Suprapubic skin (tissue), 4 donors: Measurements from ENCODE around the gene RNF175. TPM values are rescaled to one million over a fixed set of nuclear protein-coding genes. Genes with fewer than 3 reads are reported as not detected.

Source experiments
- DNase-seq, 2 donors: peaks; one replicate each; pipeline ENCODE4 v3.0.0-alpha.2; 2019; ENCODE audit warnings: low spot score in 2 of 2
- H3K27ac ChIP-seq: fragments of 200-600 bp; sonication (generic); one replicate; pipeline ENCODE4 v1.5.1; 2019
- H3K27me3 ChIP-seq: fragments of 200-600 bp; sonication (generic); one replicate; pipeline ENCODE4 v1.5.1; 2019
- H3K36me3 ChIP-seq: fragments of 200-600 bp; sonication (generic); one replicate; pipeline ENCODE4 v1.5.1; 2019
- H3K4me1 ChIP-seq: fragments of 200-600 bp; sonication (generic); one replicate; pipeline ENCODE4 v1.5.1; 2019
- H3K4me3 ChIP-seq: fragments of 200-600 bp; sonication (generic); one replicate; pipeline ENCODE4 v1.5.1; 2019; ENCODE audit warnings: mild to moderate bottlenecking
- H3K9me3 ChIP-seq: fragments of 200-600 bp; sonication (generic); one replicate; pipeline ENCODE4 v1.5.1; 2019
- EP300 ChIP-seq: sonication (generic); formaldehyde crosslinking; IDR thresholded peaks from one replicate; pipeline ENCODE4 v1.6.1; 2017; ENCODE audit warnings: antibody characterized with exemption
- POLR2A ChIP-seq, 2 donors: fragments of 450-650 bp; IDR thresholded peaks; one replicate each; pipeline ENCODE4 v1.6.1; 2017; ENCODE audit warnings: antibody characterized with exemption in 2 of 2, mild to moderate bottlenecking in 2 of 2, moderate library complexity in 2 of 2
- POLR2AphosphoS5 ChIP-seq, 3 donors: sonication (generic); formaldehyde crosslinking; IDR thresholded peaks; one replicate each; pipeline ENCODE4 v1.6.1; 2017; ENCODE audit warnings: antibody characterized with exemption in 3 of 3
- WGBS: methylation state at CpG from one replicate; pipeline ENCODE4 v1.1.5; 2018; 5-methylcytosine and 5-hydroxymethylcytosine counted together
- total RNA-seq, 4 donors: library from RNA; depleted of rRNA; stranded (reverse); fragments of >200 nt; gene quantifications; one replicate each; pipeline ENCODE4 v1.1.0, GENCODE V29; 2016
- TF ChIP-seq, protein P1 (sequence below), 2 donors: fragments of 200-600 bp in 1 of 2; fragments of 450-650 bp in 1 of 2; sonication (generic) in 1 of 2; IDR thresholded peaks; one replicate each; pipeline ENCODE4 v1.5.1; 2016 to 2019; ENCODE audit warnings: antibody characterized with exemption in 2 of 2, mild to moderate bottlenecking in 1 of 2, moderate library complexity in 1 of 2

Gene RNF175
- total RNA-seq, 4 donors from 2014 or later, result not detected

DNA sequence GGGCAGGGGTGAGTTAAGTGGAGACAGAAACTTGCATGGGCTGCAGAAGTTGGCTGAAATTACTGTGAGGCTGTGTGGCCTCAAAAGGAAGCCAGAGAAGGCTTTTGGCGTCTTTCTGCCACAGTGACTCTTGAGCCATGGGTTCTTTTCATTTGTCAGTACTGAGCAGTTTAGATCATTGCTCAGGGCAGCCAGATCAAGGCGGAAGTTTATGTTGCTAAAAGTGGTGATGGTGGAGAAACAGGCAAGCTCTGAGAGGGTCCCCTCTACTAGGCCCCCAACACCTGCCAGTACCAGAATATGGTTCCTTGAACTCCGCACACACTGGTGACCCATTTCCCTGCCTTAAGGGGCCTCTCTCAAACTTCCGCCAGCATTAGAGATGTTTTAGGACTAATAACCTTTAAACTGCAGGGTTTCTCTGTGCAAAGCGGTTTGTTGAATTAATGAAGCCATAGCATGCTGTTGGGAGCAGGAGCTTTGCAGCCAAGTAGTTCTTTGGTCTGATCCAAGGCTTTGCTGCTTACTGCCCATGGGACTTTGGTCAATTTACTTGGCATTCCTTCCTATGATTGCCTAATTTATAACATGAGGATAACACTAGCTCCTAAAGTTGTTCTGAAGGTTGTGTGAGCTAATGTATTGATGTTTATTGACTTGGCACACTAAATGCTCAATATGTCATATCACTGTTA lies 34.5 kb downstream of the RNF175 start:
- H3K36me3 ChIP-seq, result no peaks in the 10 kb centered on the region
- DNase-seq, result no peak
- no peaks in the 10 kb centered on the region for H3K4me1 ChIP-seq
- no peak overlapping the region for H3K4me3 ChIP-seq
- H3K27me3 ChIP-seq, result no peaks in the 10 kb centered on the region
- H3K27ac ChIP-seq, result no peak overlapping the region
- H3K9me3 ChIP-seq, result no peaks in the 10 kb centered on the region
- TF ChIP-seq POLR2A (IDR thresholded peaks at IDR 0.05), result no peak
- TF ChIP-seq EP300, result no peak
- TF ChIP-seq, protein P1, sequence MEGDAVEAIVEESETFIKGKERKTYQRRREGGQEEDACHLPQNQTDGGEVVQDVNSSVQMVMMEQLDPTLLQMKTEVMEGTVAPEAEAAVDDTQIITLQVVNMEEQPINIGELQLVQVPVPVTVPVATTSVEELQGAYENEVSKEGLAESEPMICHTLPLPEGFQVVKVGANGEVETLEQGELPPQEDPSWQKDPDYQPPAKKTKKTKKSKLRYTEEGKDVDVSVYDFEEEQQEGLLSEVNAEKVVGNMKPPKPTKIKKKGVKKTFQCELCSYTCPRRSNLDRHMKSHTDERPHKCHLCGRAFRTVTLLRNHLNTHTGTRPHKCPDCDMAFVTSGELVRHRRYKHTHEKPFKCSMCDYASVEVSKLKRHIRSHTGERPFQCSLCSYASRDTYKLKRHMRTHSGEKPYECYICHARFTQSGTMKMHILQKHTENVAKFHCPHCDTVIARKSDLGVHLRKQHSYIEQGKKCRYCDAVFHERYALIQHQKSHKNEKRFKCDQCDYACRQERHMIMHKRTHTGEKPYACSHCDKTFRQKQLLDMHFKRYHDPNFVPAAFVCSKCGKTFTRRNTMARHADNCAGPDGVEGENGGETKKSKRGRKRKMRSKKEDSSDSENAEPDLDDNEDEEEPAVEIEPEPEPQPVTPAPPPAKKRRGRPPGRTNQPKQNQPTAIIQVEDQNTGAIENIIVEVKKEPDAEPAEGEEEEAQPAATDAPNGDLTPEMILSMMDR (IDR thresholded peaks at IDR 0.05), result no peak
- TF ChIP-seq POLR2AphosphoS5 (IDR thresholded peaks at IDR 0.05), result no peak
- WGBS, result 92% methylated on average over 5 of the region's 5 CpGs

DNA sequence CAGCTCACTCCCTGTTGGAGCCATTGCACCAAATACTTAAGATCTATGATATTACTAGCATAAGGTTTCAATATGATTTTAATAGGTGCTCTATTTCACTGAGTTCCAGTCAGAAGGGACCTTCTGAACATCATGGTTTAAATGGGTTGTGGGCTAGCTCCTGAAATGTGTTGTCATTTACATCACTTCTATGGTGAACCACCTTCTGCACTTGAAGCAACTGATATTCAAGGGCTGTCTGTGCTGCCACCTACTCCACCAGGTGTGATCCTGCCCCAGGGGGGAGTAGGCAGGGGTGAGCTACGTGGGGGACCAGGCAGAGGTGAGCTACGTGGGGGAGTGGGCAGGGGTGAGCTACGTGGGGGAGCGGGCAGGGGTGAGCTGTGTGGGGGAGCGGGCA lies 35.2 kb downstream of the RNF175 start:
- 92% methylated on average over 5 of the region's 5 CpGs for WGBS
- DNase-seq, result no peak
- H3K36me3 ChIP-seq, result no peaks in the 10 kb centered on the region
- H3K4me3 ChIP-seq, result no peak overlapping the region
- TF ChIP-seq EP300 (no peak), POLR2AphosphoS5 (IDR thresholded peaks at IDR 0.05) (no peak), POLR2A (IDR thresholded peaks at IDR 0.05) (no peak)
- TF ChIP-seq, protein P1 (IDR thresholded peaks at IDR 0.05), result no peak
- no peaks in the 10 kb centered on the region for H3K27me3 ChIP-seq
- no peaks in the 10 kb centered on the region for H3K9me3 ChIP-seq
- H3K27ac ChIP-seq, result no peak overlapping the region
- H3K4me1 ChIP-seq, result no peaks in the 10 kb centered on the region

DNA sequence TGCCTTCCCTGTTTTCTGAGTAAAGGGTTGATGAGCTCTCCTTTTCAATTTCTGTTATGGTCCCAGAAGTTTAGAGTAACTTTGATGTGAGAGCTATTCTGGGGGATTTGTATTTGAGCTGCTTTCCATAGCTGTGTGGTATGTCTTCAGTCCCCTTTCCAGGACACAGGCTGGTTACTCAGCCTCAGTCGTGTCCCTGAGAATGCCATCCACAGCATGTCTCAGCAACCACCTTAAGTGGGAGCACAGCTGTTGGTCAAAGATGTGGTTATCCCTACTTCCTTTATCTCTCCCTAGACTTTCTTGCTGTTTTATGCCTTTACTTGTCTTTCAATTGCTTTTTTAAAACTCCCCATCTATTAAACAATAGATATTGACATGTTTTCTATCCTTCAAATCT lies 37.8 kb downstream of the RNF175 start:
- Histone ChIP-seq H3K4me3 (no peak overlapping the region), H3K9me3 (no peaks in the 10 kb centered on the region), H3K4me1 (no peaks in the 10 kb centered on the region), H3K36me3 (no peaks in the 10 kb centered on the region), H3K27ac (no peak overlapping the region), H3K27me3 (no peaks in the 10 kb centered on the region)
- 72% methylated on average over 1 of the region's 1 CpG for WGBS
- no peak for TF ChIP-seq POLR2AphosphoS5 (IDR thresholded peaks at IDR 0.05)
- TF ChIP-seq POLR2A (IDR thresholded peaks at IDR 0.05), result no peak
- TF ChIP-seq, protein P1 (IDR thresholded peaks at IDR 0.05), result no peak
- no peak for TF ChIP-seq EP300
- DNase-seq, result no peak

DNA sequence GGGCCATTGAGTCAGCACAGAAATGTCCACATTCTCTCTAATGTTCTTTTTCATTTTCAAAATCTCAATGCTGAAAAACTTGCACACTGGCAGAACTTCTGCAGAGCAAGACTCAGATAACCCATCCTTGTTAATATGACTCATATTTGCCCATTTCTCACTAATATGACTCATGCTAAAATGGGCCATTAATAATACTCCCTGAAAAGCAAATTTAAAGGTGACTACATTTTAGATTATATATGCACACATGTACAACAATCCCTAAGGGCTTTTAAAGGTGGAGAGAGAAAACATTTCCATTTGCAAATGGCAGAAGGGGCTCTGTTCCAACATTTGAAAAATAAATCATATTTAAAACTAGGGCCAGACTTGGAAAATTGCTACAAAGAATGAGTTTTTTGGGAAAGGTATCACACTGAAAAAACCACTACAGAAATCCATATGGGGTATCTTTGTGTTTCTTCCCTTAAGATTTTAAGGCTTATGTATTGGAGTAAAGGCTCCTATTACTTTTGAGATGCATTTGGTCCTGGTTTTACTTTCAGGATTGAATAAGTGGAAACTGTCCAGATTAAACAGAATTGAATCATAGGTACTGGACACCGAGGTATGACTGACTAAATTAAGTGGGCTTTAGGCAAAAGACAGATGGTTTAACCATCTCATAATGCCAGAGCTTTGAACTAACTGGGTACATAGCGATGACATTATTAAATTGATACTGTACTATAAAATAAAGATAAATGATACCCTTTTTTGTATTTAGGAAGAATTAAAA lies 45.8 kb downstream of the RNF175 start:
- H3K4me1 ChIP-seq, result no peaks in the 10 kb centered on the region
- H3K27ac ChIP-seq, result no peak overlapping the region
- TF ChIP-seq EP300 (no peak), POLR2A (IDR thresholded peaks at IDR 0.05) (no peak), POLR2AphosphoS5 (IDR thresholded peaks at IDR 0.05) (no peak)
- TF ChIP-seq, protein P1 (IDR thresholded peaks at IDR 0.05), result no peak
- no peak for DNase-seq
- no peaks in the 10 kb centered on the region for H3K9me3 ChIP-seq
- H3K4me3 ChIP-seq, result no peak overlapping the region
- WGBS, result 64% methylated on average over 2 of the region's 2 CpGs
- no peaks in the 10 kb centered on the region for H3K36me3 ChIP-seq
- H3K27me3 ChIP-seq, result no peaks in the 10 kb centered on the region

DNA sequence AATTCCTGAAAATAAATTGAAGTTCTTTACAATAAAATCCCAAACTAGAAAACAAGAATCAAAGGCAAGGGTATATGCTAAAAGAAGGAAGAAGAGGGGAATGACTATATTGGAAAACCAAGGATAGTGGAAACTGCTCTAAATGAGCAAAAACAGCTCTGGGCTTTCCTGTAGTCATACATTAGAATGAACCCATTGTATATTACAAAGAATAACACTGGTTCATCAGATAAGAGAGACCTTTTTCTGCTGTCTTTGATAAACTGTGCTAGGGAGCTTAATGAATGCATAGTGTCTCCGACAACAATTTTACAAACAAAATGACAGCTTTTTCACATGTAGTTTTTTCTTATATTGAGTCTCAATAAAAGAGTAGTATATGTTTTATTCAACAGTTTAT lies 49.1 kb downstream of the RNF175 start:
- Histone ChIP-seq H3K36me3 (no peaks in the 10 kb centered on the region), H3K4me1 (no peaks in the 10 kb centered on the region), H3K9me3 (no peaks in the 10 kb centered on the region), H3K27ac (no peak overlapping the region), H3K27me3 (no peaks in the 10 kb centered on the region), H3K4me3 (no peak overlapping the region)
- TF ChIP-seq POLR2AphosphoS5 (IDR thresholded peaks at IDR 0.05) (no peak), POLR2A (IDR thresholded peaks at IDR 0.05) (no peak), EP300 (no peak)
- TF ChIP-seq, protein P1 (IDR thresholded peaks at IDR 0.05), result no peak
- no peak for DNase-seq
- 96% methylated on average over 1 of the region's 1 CpG for WGBS
